ENCODE results near the gene PRR15L.
A peak's percentile ranks its signal among the peaks of the same experiment; 100 is the strongest.
"Not testable (repeated sequence)": the region's sequence is repeated elsewhere in the genome, so short reads cannot be mapped to it uniquely, and the experiment has no call there.

The PRR15L gene, protein sequence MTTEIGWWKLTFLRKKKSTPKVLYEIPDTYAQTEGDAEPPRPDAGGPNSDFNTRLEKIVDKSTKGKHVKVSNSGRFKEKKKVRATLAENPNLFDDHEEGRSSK

GRCh38 chr17:47957591-47958490 lies at the start of gene PRR15L:
TSS of gene PRR15L (minus strand) at chr17:47957883. CDS start at chr17:47953234, 4,649 bp downstream.
- DNase-seq (ENCODE audit: low spot score) = peak; percentile 43

GRCh38 chr17:48006936-48007709 lies 49.4 kb upstream of the PRR15L start:
- DNase-seq (ENCODE audit: low spot score) = no peak

GRCh38 chr17:48004983-48005382 lies 47.3 kb upstream of the PRR15L start:
- DNase-seq (ENCODE audit: low spot score) = peak; percentile 18

GRCh38 chr17:48003417-48004151 lies 45.9 kb upstream of the PRR15L start:
- DNase-seq (ENCODE audit: low spot score) = no peak

DNA sequence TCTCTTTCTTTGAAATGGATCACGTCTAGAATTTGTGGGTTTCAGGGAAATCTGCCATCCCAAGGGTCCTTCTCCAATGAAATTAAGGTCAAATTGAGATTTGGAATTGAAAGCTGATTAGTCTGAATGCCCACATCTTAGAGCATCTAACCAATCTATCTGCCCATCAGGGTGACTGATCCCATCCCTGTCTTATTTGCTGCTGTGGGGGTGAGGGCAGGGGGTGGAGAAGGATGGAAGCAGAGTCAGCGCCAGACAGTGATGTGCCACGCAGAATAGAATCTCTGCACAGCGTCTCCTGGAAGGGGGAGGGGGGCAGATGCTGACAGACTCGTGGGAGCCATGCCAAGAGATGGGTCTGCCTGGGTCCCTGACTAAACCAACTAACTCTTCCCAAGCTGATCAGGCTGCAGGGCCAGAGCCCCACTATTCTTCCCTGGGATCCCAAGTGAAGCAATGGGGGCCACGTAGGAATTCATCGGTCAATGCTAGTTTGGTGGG lies 45.3 kb upstream of the PRR15L start:
- DNase-seq (ENCODE audit: low spot score) = no peak

GRCh38 chr17:48002266-48002915 lies 44.7 kb upstream of the PRR15L start:
- peak; percentile 95 for DNase-seq (ENCODE audit: low spot score)

- DNase-seq (ENCODE audit: low spot score) = not testable (repeated sequence)
Measured at GRCh38 chr17:48001657-48002056, 44.0 kb upstream of the PRR15L start.

DNA sequence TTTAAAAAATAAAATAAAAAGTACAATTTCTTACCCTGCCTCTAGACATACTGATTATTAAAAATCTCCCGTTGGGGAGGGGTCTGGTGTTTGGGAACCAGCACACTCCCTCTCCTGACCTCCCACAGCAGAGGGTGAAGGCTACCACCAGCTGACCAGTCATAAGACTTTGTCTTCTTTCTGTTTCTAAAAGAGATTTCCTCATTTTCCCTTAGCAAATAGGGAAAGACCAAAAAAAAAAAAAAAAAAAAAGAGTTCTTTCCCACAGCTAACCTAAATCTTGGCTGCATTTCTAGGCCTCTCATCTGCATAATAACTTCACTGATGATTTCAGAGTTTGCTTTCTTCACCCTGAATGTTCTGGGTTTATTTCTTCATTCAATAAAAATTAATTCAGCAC lies 43.5 kb upstream of the PRR15L start:
- no peak for DNase-seq (ENCODE audit: low spot score)

DNA sequence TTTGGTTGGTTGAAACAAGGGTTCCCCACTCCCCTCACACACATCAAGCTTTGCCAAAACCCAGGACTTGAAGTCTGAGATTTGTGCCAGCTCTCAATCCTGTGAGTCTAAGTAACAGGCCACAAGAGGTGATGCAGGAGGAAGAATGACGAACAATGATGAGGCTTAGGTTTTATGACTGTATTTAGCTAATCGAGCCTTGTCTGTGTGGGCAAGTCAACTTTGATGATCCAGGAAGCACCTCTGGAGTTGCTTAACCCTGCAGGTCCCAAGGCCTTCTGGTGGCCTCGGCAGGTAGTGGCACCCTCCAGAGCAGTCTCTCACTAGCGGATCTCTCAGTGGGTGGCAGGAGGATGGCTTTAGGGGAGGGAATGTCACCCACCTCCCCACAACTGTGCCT lies 41.9 kb upstream of the PRR15L start:
- DNase-seq (ENCODE audit: low spot score) = peak; percentile 64

DNA sequence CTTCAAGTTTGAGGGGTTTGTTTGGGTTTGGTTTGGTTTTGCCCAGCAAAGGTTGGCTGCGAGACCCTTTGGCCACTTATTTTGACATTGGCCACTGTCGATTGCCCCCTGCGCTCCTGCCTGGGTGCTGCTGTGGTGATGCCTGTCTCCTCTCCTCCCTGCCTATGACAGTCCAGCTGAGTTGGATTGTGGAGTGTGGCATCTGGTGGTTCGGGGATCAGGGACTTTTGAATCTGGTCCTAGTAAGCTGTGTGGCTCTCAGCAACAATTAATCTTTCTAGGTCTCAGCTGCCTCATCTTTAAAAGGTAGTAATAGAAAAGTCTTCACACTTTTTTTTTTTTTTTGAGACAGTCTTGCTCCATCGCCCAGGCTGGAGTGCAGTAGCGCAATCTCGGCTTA lies 40.4 kb upstream of the PRR15L start:
- no peak for DNase-seq (ENCODE audit: low spot score)

DNA sequence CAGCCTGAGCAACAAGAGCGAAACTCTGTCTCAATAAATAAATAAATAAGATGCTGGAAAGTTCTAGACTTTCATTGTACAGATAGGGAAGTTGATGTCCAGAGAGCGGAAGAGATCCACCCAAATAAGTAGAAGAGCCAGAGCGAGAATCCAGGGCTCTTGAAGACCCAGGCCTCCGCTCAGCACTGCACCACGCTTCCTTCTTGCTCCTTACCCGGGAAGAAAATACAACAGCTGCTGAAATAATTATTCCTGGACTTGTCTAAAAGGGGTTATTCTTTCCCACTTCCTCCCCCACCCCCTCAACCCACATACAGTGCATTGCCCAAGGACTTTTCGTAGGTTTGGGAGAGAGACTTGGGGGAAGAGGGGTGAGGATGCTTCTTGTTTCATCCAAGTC lies 39.9 kb upstream of the PRR15L start:
- DNase-seq (ENCODE audit: low spot score) = no peak

DNA sequence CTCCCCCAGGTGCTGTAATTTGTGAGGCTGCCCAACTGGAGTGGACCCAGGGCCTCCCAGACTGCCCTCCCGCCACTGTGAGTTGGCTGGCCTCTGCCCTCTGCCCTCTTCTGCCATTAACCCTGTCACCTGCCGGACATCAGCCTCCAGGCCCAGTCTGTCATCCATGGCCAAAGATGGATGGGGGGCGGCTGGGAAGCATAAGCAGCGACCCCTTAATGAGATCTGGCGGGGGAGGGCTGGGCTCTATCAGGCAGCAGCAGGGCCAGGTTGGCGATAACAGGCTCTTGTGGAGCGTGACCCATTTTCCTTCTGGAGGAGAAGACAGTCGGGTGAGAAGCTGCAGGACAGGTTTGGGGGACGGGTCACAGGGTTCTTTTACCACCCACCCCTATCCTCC lies 38.5 kb upstream of the PRR15L start:
- no peak for DNase-seq (ENCODE audit: low spot score)

DNA sequence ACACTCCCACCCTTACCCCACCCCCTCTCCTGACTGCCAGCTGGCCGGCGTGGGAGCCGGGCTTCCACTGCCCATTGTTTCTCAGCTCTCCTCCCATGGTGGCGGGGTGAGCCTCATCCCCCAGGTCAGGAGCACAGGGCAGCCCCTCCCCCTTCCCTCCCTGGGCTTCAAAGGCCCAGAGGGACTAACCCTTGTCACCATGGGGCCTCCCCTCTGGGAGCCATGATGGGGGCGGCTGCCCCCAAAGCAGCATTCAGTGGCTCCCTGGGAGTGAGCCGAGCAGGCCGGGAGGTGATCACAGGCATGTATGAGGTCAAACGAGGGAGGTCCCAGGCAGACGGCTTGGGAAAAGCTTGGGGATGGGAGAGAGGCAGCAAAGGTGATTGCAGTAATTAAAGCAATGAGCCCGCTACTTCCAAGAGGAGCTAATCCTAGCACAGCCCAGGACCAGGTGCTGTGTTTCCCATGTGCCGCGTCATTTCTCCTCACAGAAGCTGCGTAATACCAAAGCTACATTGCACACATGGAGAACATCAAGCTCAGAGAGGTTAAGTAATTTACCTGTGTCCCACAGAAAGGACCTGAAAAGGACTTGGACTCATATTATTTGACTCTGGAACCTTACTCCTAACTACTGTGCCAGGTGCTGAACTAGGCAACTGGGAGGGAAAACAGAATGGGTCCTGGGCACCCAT lies 37.7 kb upstream of the PRR15L start:
- no peak for DNase-seq (ENCODE audit: low spot score)

DNA sequence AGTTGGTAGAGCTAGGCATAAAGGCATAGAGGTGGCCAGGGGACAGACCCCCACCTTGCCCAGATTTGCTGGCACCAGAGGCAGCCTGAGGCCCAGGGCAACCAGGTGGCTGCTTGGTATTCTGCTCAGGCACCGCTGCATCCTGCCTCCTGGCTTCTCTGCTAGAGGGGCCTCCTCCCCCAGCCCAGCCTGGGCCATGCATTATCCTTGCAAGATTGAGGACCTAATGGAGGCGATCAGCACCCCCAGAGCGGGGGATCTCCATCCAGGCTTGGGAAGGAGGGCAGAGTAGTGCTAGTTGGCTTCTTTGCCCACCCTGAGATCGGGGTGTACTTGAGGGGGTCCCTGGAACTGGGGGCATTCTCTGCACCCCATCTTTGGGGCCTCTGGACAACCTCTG lies 37.0 kb upstream of the PRR15L start:
- DNase-seq (ENCODE audit: low spot score) = no peak

- DNase-seq (ENCODE audit: low spot score) = no peak
Measured at GRCh38 chr17:47993964-47994363, 36.3 kb upstream of the PRR15L start.

DNA sequence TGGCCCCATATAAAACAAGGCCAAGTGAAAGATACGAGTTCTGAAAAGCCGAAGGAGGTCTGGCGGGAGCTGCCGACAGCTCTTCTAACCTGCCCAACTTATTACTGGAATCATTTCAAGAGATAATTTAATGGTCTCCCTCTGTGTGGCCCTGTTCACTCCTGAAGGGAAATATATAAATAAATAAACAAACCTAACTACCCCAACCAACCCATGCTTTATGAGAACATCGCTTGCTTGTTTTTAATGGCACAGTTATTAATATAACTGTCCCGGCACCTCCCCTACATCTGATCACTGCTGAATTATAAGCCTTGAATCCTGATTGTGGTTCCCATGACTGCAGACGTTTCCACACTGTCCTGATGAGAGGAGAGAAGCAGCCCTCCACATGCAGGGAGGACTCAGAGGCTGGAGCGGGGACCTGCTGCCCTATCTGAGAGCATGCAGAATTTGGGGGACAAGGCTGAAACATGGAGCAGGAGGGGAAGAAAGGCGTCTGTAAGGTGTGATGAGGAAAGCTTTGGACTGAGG lies 35.4 kb upstream of the PRR15L start:
- no peak for DNase-seq (ENCODE audit: low spot score)

DNA sequence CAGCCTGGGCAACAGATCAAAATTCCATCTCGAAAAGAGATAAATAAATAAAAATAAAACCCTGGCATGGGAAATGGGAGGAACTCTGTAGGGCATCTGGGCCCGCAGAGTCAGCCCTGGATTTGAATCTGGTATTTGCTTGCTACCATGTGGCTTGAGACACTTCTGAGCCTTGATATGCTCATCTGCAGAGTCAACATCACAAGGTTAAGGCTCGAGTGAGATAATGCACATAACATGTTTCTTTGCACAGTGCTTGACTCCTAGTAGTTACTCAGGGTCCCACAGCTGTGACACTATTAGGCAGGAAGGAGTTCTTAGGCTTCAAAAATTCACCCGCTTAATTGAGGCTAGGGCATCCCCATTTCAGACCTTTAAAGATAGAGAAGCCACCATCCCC lies 34.5 kb upstream of the PRR15L start:
- DNase-seq (ENCODE audit: low spot score) = no peak

- DNase-seq (ENCODE audit: low spot score) = no peak
Measured at GRCh38 chr17:47990962-47991731, 33.5 kb upstream of the PRR15L start.

DNA sequence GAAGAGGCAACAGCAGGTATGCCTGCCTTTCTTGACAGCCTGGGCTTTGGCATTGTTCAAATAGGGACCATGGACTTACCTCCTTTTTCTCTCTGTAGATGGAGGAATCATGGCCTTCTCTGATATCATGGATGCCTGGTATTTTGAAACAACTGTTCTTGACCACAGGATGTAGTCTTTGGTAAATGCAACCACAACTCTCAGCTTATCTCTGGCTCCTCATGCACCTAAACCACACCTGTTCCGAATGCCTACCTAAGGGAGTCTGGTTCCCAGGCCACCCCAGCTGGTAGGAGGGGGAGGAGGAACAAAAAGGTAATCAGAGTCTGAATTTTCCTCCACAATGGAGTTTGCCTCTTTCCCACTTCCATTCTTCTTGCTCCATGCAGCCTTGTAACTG lies 32.0 kb upstream of the PRR15L start:
- DNase-seq (ENCODE audit: low spot score) = no peak

DNA sequence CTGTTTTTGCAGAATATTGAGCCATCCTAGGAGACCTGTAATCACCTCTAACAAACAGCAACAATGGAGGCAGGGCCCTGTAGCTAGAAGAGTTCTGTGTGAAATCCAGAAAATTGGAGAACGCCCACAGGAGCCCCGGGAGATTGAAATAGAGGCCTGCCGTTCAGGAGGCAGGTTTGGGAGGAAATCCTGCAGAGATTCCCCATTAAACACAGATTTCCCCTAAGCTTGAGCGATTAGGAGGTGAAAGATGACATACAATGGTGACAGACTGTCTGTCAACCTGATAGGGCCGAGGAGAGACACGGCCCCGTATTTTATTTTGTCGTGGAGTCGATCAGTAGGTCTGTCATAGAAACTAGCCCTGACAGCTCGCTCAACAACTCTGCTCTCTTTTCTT lies 31.5 kb upstream of the PRR15L start:
- no peak for DNase-seq (ENCODE audit: low spot score)

All from kidney tubule cell (primary cell).